ENCODE data around the gene EFEMP2.

DNA sequence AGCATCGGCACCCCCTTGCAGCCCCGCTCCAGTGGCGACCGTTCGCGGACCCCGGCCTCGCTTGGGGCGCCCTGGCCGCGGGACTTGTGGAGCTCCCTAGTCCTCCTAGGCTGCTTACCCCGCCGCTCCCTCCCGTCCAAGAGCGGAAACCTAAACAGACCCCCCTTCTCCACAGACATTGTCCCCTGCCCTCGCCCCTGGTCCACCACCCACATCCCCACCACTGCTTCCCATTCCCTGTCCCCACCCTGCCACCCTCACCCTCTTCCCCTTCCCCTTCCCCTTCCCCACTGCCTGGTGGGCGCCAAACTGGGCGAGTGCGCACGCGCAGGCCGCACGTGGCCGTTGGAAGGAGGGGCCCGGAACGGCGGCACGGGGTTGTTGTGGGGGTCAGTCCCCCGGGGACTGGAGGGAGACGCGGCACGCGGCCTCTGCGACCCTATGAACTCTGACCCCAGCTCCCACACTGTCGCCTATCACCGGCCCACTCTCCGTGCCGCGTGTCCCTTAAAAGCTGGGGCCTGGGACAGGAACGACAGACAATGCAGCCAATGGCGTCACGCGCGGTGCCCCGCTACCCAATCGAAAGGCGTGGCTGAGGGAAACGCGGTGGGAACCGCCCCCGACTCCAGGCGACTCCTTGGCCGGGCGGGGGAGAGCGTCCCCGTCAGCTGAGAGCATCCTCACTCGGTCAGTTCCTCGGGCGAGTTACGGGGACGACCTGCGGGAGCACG, 39.1 kb downstream of the EFEMP2 start, which contains the start of gene SNX32:
- TF ChIP-seq, protein P1, sequence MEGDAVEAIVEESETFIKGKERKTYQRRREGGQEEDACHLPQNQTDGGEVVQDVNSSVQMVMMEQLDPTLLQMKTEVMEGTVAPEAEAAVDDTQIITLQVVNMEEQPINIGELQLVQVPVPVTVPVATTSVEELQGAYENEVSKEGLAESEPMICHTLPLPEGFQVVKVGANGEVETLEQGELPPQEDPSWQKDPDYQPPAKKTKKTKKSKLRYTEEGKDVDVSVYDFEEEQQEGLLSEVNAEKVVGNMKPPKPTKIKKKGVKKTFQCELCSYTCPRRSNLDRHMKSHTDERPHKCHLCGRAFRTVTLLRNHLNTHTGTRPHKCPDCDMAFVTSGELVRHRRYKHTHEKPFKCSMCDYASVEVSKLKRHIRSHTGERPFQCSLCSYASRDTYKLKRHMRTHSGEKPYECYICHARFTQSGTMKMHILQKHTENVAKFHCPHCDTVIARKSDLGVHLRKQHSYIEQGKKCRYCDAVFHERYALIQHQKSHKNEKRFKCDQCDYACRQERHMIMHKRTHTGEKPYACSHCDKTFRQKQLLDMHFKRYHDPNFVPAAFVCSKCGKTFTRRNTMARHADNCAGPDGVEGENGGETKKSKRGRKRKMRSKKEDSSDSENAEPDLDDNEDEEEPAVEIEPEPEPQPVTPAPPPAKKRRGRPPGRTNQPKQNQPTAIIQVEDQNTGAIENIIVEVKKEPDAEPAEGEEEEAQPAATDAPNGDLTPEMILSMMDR (conservative IDR thresholded peaks at IDR 0.05; ENCODE audit: low read length), result no peak
- TF ChIP-seq EZH2phosphoT487 (IDR thresholded peaks at IDR 0.05; ENCODE audit: borderline replicate concordance), result no peak
